ENCODE results near the gene RAC3.

Gene RAC3

GRCh38 chr17:81999976-82000802, 31.3 kb upstream of the RAC3 start:
- DNase-seq: no peak

GRCh38 chr17:82000803-82001570, 30.5 kb upstream of the RAC3 start:
- DNase-seq: no peak

DNA sequence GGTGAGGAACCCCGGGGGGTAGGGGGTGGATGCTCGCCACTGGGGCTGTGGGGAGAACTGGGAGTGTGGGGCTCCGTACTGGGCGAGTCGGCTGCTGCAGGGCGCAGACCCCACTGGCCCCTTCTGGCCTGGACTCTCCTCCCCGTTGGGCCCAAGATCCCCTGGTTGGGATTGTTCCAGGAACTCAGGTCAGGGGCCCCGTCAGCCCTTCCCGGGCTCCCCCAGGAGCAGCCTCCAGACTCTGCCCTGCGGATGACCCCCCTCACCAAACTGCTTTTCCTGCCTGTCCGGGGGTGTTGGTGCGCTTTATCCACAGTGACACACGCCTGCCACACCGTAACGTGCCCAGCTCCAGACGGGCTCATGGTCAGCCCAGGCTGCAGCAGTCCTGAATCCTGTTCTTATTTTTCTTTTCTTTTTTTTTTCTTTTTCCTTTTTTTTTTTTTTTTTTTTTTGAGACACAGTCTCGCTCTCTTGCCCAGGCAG, 29.9 kb upstream of the RAC3 start:
- DNase-seq: no peak

GRCh38 chr17:82003411-82004381, 27.8 kb upstream of the RAC3 start:
- DNase-seq: no peak

DNA sequence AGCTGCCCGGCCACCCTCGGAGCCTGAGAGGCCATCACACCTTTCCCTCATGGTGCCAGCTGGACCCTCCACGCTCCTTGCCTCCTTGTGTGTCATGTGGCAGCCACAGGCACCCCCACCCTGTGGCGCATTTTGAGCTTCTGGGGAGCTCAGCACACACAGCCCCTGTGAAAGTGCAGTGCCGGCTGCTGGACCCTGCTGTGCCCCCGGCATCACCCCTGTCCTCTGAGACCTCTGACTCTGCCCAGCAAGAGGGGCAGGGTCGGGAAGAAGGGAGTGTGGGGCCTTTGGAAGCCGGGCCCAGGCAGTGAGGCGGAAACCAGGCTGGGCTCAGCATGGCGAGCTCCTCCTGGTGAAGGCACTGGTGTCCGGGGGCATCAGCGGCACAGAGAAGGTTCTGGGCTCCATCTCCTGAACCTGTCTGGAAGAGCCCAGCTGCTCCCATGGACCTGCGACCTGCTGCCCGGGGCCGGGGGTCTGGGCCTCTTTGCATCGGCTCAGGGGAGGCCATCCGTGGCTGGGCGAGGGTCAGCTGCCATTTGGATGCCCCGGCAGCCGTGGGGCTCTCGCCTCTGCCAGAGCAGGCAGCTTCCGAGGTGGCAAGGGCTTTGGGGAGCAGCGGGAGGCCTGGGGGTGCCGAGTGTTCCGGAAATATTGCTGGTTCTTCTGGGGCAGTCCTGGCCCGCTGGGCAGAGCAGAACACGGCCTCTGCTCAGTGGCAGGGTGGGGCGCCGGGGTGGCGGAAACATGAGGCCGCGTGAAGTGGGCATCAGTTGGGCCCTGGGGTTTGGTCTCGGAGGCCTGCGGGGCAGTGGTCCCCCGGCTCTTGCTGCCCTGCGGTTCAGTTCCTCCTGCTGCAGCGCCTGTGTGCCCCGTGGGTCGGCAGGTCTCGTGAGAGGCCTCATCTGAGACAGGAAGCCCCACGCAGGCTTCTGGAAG, 26.7 kb upstream of the RAC3 start:
- no peak for DNase-seq

GRCh38 chr17:82005701-82006348, 25.7 kb upstream of the RAC3 start:
- no peak for DNase-seq

GRCh38 chr17:82006468-82007227, 24.8 kb upstream of the RAC3 start:
- no peak for DNase-seq

GRCh38 chr17:82007228-82007494, 24.3 kb upstream of the RAC3 start:
- DNase-seq: no peak

DNA sequence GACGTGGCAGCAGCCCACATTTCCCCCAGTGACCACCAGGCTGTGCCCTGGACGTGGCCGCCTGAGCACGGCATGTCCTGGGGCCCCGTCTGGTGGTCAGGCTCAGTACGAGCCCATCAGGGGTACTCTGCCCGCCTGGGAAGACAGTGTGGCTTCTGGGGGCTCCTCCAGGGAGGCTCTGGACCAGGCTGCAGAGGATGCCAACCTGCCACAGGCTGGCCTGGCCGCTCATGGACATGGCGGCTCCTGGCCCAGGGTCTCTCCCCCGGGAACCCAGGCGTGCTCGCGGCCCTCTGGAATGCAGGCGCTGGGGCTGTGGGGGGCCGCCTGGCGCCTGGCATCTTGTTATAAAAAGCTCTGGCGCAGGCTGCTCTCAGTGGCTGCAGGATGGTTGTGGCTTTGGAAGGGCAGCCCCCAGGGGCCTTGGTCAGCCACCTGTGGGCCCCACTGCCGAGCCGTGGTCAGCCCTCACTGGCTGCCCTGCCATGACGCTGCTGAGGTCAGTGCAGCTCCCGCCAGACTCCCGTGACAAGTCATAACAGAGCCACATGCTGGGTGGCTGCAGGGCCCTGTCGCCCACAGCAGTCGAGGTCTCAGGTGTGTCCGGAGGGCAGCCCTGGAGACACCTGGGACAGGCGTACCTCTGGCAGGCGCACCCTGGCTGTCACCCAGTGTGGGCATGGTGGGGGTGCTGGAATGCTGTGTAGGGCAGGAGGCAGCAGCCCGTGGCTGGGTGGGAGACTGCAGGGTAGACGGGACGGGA, 23.8 kb upstream of the RAC3 start:
- no peak for DNase-seq

DNA sequence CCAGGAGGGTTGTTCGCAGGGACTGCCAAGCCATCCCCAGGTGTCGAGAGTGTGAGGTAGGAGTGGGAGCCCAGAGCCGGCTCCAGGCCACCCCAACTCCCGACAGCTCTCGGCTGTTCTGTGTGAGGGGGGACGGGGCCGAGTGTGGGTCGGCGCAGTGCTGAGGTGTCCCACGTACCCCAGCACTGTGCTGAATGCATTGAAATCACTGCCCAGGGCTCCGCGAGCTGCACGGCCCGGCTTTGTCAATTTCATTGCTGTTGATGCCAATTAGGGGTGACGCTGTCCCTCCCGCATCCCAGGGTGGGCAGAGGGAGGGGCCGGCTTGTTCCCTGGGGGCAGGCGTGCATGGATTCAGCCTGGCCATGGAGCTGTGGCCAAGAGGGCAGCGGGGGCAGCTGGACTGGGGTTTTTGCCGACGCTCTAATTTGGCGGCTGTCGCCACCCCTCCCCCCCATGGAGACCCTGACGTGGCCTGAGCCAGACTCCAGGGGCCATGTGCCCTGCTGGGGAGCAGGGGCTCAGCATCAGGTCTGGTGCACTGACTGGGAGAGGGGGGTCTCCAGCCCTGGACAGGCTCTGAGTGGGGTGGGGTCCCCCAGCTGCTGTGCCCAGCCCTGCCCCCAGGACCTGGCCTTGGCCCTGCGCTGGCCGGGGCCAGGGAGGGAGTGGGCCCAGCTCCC, 23.1 kb upstream of the RAC3 start:
- DNase-seq: no peak

DNA sequence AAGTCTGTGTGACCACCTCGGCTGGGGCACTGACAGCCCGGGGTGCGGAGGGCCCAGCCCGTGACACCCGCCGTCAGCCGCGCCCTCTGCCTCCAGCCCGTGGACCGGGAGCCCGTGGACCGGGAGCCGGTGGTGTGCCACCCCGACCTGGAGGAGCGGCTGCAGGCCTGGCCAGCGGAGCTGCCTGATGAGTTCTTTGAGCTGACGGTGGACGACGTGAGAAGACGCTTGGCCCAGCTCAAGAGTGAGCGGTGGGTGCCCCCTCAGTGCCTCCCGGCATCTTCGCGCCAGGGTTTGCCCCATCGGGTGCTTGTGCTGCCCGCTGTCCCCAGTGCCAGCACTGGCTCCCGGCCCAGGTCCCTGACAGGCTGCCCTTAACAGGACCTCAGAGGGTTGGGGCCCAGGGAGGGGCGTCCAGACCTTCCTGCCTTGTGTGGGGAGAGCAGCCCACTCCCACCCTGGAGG, 22.5 kb upstream of the RAC3 start:
- DNase-seq: no peak

GRCh38 chr17:82009413-82009812, 22.1 kb upstream of the RAC3 start:
- DNase-seq: no peak

GRCh38 chr17:82010575-82011525, 20.6 kb upstream of the RAC3 start:
- DNase-seq: no peak

DNA sequence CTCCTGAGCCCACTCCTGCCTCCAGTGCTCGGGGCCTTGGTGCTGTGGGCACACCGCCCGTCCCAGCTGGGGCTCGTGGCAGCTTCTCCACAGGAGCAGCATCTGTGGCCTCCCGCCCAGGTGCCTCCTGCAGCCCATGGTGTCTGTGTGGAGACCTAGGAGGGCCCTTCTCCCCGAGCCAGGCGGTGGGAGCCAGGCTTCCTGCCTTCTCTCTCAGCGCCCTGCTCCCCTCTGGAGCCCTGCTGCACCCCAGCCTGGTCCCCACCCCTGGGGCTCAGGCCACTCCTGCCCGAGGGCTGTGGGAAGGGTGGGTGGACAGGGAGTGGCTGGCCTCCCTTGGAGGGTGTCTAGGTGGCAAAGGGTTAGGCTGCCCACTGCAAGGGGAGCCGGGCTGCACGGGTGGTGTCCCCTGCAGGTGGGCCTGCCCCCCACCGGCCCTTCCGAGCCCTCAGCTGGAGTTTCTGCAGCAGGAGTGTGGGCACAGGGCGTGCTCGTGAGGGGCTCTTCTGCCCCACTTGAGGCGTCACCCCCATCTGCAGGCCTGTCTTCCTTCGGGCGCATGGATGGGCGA, 19.8 kb upstream of the RAC3 start:
- no peak for DNase-seq

GRCh38 chr17:82012261-82012639, 19.2 kb upstream of the RAC3 start:
- no peak for DNase-seq

- DNase-seq: no peak
These were observed 18.7 kb upstream of the RAC3 start for GRCh38 chr17:82012640-82013295.

DNA sequence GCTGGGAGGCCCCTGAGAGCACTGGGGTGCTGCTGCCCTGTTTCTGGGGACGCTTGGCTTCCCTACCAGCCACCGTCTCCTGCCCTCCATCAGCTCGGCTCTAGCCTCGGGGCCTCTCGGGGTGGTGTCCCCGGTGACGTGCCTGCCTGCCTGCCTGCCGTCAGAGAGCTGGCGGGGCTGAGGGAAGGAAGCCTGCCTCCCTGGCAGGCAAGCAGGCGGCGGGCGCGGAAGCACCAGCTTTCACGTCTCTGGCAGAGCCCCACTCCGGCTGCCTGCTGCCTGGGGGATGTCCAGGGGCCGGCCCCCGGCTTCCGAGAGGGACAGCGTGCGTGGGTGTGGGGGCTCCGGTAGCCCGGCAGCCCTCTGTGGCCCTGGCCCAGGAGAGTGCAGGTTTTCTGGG, 18.1 kb upstream of the RAC3 start:
- DNase-seq: no peak

Data from activated CD8-positive, alpha-beta memory T cell treated with anti-CD3 and anti-CD28 coated beads, Interleukin-2, amount 50 U/mL, for 4 hours (primary cell).